ENCODE data around the gene RFTN1. TPM values are rescaled to one million over a fixed set of nuclear protein-coding genes. Genes with fewer than 3 reads are reported as not detected.

The RFTN1 gene
- total and polyA plus RNA-seq, 2 experiments from 2014 or later, result 3.3 to 7.2 TPM

DNA sequence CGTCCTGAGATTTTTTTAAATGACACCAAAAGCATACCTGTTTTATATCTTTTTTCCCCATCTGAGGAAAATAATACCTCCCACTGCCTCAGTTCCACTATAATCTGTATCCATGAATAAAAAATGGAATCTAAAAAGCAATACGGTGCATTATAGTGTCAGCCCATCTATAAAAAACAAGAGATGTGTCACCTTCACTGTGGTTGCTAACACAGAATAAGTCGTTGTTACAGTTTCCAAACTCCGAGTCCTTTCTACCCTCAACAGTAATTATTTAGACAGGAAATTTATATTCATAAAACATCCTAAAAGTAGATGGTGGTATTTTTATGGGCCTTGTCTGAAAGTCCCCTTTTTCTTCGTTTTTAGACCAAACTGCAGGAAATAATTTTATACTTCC lies 19.4 kb downstream of the RFTN1 start:
- Mint-ChIP-seq H3K36me3 (ENCODE audit: low read depth) (peaks cover 12% of the 10 kb centered on the region), H3K4me1 (peaks cover 31% of the 10 kb centered on the region), H3K27ac (no peak overlapping the region), H3K9me3 (peaks cover 12% of the 10 kb centered on the region), H3K27me3 (ENCODE audit: insufficient read depth, low read depth, poor library complexity) (peaks cover 3% of the 10 kb centered on the region), H3K4me3 (no peak overlapping the region)
- Histone ChIP-seq H3K4me3 (no peak overlapping the region), H2AFZ (no peak overlapping the region), H3K9me2 (ENCODE audit: insufficient read depth) (no peaks in the 10 kb centered on the region), H3K4me1 (ENCODE audit: insufficient read depth) (peaks cover 29% of the 10 kb centered on the region), H3K4me2 (no peak overlapping the region), H4K20me1 (replicated peaks; ENCODE audit: insufficient read depth) (no peaks in the 10 kb centered on the region), H3K27ac (ENCODE audit: low read depth) (no peak overlapping the region), H3K79me2 (replicated peaks; ENCODE audit: insufficient read depth) (no peaks in the 10 kb centered on the region), H3F3A (replicated peaks; ENCODE audit: low read depth) (no peaks in the 10 kb centered on the region), H3K27me3 (ENCODE audit: insufficient read depth) (no peaks in the 10 kb centered on the region), H3K36me3 (ENCODE audit: insufficient read depth) (peaks cover 3% of the 10 kb centered on the region; the same call in 1 of the 2 replicates)
- ATAC-seq, result no peak
- no peak for DNase-seq (ENCODE audit: low spot score)
- no peak for TF ChIP-seq EZH2 (IDR thresholded peaks at IDR 0.05; ENCODE audit: low read depth, unreplicated experiment)
- TF ChIP-seq ZNF331 (CRISPR knock-in tag; IDR thresholded peaks at IDR 0.05; ENCODE audit: low read depth), result no peak
- no peak for TF ChIP-seq CREB1 (CRISPR knock-in tag; IDR thresholded peaks at IDR 0.05; ENCODE audit: low read depth)
- TF ChIP-seq ZNF114 (CRISPR knock-in tag; IDR thresholded peaks at IDR 0.05), result no peak
- no peak for TF ChIP-seq EZH2phosphoT487 (IDR thresholded peaks at IDR 0.05; ENCODE audit: unreplicated experiment)
- no peak for TF ChIP-seq JUNB (IDR thresholded peaks at IDR 0.05; ENCODE audit: unreplicated experiment)
- TF ChIP-seq POLR2AphosphoS5 (IDR thresholded peaks at IDR 0.05; ENCODE audit: low read depth), result no peak
- TF ChIP-seq, protein P1, sequence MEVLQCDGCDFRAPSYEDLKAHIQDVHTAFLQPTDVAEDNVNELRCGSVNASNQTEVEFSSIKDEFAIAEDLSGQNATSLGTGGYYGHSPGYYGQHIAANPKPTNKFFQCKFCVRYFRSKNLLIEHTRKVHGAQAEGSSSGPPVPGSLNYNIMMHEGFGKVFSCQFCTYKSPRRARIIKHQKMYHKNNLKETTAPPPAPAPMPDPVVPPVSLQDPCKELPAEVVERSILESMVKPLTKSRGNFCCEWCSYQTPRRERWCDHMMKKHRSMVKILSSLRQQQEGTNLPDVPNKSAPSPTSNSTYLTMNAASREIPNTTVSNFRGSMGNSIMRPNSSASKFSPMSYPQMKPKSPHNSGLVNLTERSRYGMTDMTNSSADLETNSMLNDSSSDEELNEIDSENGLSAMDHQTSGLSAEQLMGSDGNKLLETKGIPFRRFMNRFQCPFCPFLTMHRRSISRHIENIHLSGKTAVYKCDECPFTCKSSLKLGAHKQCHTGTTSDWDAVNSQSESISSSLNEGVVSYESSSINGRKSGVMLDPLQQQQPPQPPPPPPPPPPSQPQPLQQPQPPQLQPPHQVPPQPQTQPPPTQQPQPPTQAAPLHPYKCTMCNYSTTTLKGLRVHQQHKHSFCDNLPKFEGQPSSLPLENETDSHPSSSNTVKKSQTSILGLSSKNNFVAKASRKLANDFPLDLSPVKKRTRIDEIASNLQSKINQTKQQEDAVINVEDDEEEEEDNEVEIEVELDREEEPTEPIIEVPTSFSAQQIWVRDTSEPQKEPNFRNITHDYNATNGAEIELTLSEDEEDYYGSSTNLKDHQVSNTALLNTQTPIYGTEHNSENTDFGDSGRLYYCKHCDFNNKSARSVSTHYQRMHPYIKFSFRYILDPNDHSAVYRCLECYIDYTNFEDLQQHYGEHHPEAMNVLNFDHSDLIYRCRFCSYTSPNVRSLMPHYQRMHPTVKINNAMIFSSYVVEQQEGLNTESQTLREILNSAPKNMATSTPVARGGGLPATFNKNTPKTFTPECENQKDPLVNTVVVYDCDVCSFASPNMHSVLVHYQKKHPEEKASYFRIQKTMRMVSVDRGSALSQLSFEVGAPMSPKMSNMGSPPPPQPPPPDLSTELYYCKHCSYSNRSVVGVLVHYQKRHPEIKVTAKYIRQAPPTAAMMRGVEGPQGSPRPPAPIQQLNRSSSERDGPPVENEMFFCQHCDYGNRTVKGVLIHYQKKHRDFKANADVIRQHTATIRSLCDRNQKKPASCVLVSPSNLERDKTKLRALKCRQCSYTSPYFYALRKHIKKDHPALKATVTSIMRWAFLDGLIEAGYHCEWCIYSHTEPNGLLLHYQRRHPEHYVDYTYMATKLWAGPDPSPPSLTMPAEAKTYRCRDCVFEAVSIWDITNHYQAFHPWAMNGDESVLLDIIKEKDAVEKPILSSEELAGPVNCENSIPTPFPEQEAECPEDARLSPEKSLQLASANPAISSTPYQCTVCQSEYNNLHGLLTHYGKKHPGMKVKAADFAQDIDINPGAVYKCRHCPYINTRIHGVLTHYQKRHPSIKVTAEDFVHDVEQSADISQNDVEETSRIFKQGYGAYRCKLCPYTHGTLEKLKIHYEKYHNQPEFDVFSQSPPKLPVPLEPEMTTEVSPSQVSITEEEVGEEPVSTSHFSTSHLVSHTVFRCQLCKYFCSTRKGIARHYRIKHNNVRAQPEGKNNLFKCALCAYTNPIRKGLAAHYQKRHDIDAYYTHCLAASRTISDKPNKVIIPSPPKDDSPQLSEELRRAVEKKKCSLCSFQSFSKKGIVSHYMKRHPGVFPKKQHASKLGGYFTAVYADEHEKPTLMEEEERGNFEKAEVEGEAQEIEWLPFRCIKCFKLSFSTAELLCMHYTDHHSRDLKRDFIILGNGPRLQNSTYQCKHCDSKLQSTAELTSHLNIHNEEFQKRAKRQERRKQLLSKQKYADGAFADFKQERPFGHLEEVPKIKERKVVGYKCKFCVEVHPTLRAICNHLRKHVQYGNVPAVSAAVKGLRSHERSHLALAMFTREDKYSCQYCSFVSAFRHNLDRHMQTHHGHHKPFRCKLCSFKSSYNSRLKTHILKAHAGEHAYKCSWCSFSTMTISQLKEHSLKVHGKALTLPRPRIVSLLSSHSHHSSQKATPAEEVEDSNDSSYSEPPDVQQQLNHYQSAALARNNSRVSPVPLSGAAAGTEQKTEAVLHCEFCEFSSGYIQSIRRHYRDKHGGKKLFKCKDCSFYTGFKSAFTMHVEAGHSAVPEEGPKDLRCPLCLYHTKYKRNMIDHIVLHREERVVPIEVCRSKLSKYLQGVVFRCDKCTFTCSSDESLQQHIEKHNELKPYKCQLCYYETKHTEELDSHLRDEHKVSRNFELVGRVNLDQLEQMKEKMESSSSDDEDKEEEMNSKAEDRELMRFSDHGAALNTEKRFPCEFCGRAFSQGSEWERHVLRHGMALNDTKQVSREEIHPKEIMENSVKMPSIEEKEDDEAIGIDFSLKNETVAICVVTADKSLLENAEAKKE (CRISPR knock-in tag; IDR thresholded peaks at IDR 0.05), result no peak
- TF ChIP-seq, protein P2, sequence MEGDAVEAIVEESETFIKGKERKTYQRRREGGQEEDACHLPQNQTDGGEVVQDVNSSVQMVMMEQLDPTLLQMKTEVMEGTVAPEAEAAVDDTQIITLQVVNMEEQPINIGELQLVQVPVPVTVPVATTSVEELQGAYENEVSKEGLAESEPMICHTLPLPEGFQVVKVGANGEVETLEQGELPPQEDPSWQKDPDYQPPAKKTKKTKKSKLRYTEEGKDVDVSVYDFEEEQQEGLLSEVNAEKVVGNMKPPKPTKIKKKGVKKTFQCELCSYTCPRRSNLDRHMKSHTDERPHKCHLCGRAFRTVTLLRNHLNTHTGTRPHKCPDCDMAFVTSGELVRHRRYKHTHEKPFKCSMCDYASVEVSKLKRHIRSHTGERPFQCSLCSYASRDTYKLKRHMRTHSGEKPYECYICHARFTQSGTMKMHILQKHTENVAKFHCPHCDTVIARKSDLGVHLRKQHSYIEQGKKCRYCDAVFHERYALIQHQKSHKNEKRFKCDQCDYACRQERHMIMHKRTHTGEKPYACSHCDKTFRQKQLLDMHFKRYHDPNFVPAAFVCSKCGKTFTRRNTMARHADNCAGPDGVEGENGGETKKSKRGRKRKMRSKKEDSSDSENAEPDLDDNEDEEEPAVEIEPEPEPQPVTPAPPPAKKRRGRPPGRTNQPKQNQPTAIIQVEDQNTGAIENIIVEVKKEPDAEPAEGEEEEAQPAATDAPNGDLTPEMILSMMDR (conservative IDR thresholded peaks at IDR 0.05; ENCODE audit: low read depth in 2 of 2), result no peak
- TF ChIP-seq, protein P3, sequence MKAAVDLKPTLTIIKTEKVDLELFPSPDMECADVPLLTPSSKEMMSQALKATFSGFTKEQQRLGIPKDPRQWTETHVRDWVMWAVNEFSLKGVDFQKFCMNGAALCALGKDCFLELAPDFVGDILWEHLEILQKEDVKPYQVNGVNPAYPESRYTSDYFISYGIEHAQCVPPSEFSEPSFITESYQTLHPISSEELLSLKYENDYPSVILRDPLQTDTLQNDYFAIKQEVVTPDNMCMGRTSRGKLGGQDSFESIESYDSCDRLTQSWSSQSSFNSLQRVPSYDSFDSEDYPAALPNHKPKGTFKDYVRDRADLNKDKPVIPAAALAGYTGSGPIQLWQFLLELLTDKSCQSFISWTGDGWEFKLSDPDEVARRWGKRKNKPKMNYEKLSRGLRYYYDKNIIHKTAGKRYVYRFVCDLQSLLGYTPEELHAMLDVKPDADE (IDR thresholded peaks at IDR 0.05), result no peak
- no peak for TF ChIP-seq NANOG (IDR thresholded peaks at IDR 0.05; ENCODE audit: borderline replicate concordance)

Measured in GM23338 (cell line).